NOMO-1 treated with dmso at 0.1 percent for 144 hours (cell line): ENCODE measurements around the gene TUBGCP6.

Experiments used
- DNase-seq: peaks from one replicate; lab custom pipeline; 2025; ENCODE audit not compliant: unreplicated experiment; lab: John Stamatoyannopoulos, UW

TUBGCP6 gene

GRCh38 chr22:50252082-50253045 is 7.5 kb upstream of the TUBGCP6 start:
- peak; percentile 32 for DNase-seq

- DNase-seq, result no peak
Measured at GRCh38 chr22:50251477-50252081, 6.8 kb upstream of the TUBGCP6 start.

GRCh38 chr22:50250555-50251476 is 6.0 kb upstream of the TUBGCP6 start, which contains the start of gene HDAC10:
Gene HDAC10 (minus strand): TSS chr22:50251265. CDS start chr22:50251032, 233 bp downstream.
- DNase-seq, result peak; percentile 65

DNA sequence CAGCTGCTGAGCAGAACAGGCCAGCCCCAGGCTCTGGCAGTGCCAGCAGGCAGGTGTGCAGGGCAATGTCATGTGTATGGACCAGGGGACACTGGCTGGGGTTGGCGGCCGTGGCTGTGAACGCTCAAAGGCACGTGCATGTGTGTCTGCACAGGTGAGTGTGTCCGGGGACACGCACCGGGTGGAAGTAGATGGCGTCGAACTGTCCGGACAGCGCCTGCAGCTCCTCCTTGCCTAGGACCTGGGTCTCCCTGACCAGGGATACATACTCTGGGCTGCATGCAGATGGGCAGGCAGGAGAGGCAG is 5.4 kb upstream of the TUBGCP6 start:
- DNase-seq, result no peak

GRCh38 chr22:50249341-50250248 is 4.8 kb upstream of the TUBGCP6 start:
- DNase-seq, result no peak

DNA sequence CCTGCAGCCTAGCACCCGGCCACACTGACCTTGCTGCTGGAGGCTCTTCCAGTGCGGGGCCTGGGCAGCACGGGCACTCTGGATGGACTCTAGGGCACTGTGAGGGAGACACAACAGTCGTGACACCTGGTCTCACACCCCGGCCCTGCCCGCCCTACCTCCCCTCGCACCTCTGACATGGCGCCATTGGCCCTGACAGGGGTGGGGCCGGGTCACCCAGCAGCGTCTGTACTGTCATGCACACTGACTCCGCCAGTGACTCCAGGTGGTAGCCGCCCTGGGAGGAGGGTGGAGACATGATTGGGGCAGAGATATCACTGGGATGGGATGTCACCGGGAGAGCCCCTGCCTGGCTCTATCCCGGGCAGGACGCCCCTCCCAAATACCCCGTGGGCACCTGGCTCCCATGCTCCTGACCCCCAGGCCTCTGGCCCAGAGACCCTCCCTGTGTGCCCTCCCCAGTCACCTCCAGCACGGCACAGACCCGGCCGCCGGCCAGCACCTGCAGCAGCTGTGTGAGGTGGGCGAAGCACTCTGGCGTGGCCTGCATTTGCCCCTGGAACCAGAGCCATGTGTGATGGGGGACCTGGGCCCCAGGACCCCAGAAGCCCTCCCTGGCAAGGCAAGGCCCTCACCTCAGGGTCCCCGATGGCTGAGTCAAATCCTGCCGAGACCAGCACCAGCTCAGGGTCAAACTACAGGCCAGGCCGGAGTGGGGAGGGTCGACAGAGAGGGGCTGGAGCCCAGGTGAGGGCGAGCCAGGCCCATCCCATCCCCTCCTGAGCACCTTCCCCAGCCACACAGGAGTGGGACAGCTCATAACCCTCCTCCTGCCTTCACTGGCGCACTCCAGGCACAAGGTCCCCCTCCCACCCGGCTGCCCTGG is 3.6 kb upstream of the TUBGCP6 start:
- DNase-seq, result no peak

DNA sequence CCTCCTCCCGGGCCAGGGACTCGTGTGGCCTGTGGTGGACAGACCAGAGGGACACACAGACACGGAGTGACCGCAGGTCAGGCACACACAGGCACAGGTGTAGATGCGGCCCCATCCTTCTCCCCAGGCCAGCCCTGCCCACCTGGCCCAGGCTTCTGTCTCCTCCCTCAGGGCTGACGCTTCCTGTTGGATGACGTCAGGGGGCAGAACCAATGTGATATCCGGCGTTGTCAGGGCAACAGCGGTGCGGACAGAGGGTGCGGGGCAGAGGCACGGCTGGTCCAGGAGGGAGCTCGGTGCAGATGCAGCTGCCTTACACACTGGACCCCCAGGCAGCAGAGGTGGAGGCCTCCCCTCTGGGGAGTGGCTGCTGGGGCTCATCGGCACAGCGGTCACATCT is 2.9 kb upstream of the TUBGCP6 start:
- no peak for DNase-seq

DNA sequence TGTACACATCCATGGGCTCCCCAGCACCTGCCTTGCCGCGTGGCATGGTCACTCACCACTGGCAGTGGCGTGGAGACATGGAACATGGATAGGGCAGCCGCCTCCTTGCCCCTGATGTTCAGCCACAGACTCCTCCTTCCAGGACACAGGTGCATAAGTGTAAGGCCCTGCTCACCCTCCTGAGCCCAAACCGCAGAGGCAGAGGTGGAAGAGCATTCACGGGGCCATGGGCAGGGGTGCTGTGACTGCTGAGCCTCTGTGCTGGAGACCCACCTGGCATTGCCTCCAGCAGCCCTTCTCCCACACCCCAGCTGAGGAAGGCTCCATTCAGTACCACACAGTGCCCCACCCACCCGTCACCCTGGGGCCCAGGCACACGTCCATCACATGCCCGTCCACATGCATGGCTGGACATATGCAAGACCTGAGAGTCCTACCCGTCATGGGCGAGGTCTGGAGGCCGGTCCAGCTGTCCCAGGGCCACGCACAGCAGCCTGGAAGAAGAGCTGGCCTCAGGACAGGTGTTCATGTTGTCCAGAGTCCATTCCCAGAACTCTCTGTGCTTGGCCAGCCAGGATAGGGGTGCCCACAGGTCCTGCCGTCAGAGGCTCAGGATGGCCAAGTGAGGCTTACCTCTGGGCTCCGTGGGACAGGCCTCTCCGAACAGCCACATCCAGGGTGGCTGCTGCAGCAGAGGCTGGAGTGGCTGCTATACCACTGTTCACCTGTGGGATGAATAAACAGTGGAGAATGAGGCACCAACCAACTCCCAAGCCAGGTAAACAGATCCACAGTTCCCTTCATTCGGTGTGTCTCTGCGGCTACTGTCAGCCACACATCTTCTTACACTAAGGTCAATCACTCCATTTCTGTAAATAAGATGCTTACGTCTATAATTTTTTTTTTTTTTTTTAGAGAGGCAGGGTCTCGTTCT is 1.7 kb upstream of the TUBGCP6 start:
- DNase-seq, result no peak

- DNase-seq, result no peak
Measured at GRCh38 chr22:50245214-50246072, 620 bp upstream of the TUBGCP6 start.

DNA sequence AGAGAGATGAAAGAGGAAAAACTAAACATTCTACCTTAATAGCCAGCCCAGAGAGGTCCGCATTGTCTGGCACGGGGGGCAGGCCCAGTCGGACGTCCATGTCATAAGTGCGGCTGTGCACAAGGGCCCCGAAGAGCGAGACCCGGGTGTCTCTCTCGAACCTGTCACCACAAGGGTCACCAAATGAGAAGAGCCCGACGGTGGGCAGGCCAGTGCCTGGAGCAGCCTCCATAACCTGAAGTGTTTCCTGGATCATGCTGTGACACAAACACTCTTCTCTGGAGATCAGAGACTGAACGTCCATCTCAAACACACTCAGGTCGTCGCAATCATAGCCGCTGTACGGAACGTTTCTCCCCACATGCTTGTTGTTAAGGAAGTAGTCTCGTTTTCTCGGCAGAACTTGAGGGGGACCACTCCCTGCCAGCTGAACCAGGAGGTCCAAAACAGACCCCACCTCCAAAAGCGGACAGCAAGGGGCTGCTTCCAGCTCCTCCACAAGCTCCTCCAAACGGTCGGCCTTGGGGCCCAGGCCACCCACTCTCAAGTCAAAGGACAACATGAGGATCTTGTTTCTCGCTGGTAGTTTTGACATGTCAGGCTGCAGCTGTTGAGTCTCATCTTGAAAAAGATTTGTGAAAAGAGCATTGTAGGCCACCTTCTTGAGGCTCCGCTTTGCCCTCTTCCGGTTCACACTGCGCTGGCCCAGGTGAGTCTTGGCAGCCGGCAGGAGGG is 971 bp downstream of the TUBGCP6 start:
- DNase-seq, result no peak

DNA sequence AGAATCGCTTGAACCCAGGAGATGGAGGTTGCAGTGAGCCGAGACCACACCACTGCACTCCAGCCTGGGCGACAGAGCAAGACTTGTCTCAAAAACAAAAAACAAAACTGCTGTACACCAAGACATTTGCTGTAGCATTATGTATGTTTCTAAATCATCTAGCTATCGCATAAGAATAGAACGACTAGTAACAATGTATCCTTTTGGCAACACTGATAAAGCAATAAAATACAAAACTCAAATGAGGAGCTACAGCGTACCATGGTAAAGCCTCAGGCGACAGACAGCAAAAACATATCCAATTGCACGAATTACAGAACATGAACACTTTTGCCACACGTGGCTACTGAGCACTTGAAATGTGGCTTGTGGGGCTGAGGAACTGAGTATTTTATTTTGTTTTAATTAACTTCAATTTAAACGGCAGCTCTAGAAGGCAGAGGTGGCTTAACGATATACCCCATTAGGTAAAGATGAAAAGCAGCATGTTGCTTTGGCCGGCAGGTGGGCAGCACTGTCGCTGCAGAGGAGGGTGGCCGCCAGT is 2.3 kb downstream of the TUBGCP6 start:
- no peak for DNase-seq

GRCh38 chr22:50238755-50239154 is 6.1 kb downstream of the TUBGCP6 start:
- DNase-seq, result no peak

GRCh38 chr22:50236731-50237409 is 8.0 kb downstream of the TUBGCP6 start:
- DNase-seq, result no peak

- no peak for DNase-seq
Measured at GRCh38 chr22:50233223-50233622, 11.6 kb downstream of the TUBGCP6 start.

- no peak for DNase-seq
Measured at GRCh38 chr22:50232481-50233151, 12.2 kb downstream of the TUBGCP6 start.
